HepG2 (cell line): ENCODE data around the gene DDX31. TPM values are rescaled to one million over a fixed set of nuclear protein-coding genes. Genes with fewer than 3 reads are reported as not detected.

Experiments used
- ATAC-seq: fragments of 200-7000 bp; cut with Tn5 transposase; 3 replicates; pipeline ENCODE4 v1.9.1; 2020; ENCODE audit warnings: mild to moderate bottlenecking, moderate library complexity
- BruUV-seq: library from RNA; stranded (reverse); fragments of 400-500 nt; replicated peaks from 2 replicates; lab custom pipeline; 2021; lab: Mats Ljungman, UMichigan
- CTCF ChIA-PET: fragments of 300-600 bp; formaldehyde crosslinking; extraction: SDS; loops from one replicate; lab custom pipeline; 2021; ENCODE audit warnings: low total read pairs, inconsistent platforms, low intra/inter-chr PET ratio; lab: Yijun Ruan, JAX
- POLR2A ChIA-PET: fragments of 350-600 bp; sonication (Branson Sonifier 250); formaldehyde crosslinking; loops from one replicate; lab custom pipeline; 2020; ENCODE audit warnings: antibody characterized with exemption, inconsistent platforms; lab: Yijun Ruan, JAX
- DNase-seq: peaks from one replicate; pipeline ENCODE4 v3.0.0-alpha.2; 2015; ENCODE audit warnings: low spot score
- FAIRE-seq: peaks from 3 replicates; lab custom pipeline; 2011; peaks lifted over from hg19 to GRCh38; lab: Jason Lieb, UNC
- H2AFZ ChIP-seq: one replicate; pipeline ENCODE4 v1.6.1; 2011; ENCODE audit warnings: low read length, inconsistent platforms
- H3K27ac ChIP-seq: fragments of 300-600 bp; 3 replicates; pipeline ENCODE4 v1.8.0; 2011; ENCODE audit warnings: mixed run types, mild to moderate bottlenecking, mixed read lengths, low read length, inconsistent platforms; ENCODE audit not compliant: insufficient read depth; ENCODE audit errors: extremely low read length
- H3K27me3 ChIP-seq, 2 experiments: fragments of 200-600 bp in 1 of 2; 2 replicates in 1 of 2; 3 replicates in 1 of 2; pipeline versions ENCODE4 v1.6.0 to v1.8.0; 2011; ENCODE audit warnings: low read length in 2 of 2, mild to moderate bottlenecking in 2 of 2, moderate library complexity in 2 of 2, inconsistent platforms in 1 of 2; ENCODE audit not compliant: insufficient read depth in 2 of 2, control insufficient read depth in 1 of 2
- H3K36me3 ChIP-seq, 2 experiments: fragments of 200-600 bp in 1 of 2; replicated peaks in 1 of 2; 2 replicates in 1 of 2; 3 replicates in 1 of 2; pipeline versions ENCODE4 v1.5.1 to v1.8.0; 2011; ENCODE audit warnings: low read length in 2 of 2, inconsistent platforms in 1 of 2; ENCODE audit not compliant: insufficient read depth in 2 of 2, control insufficient read depth in 1 of 2
- H3K4me1 ChIP-seq: 2 replicates; pipeline ENCODE4 v1.5.1; 2012; ENCODE audit warnings: low read length, inconsistent platforms; ENCODE audit not compliant: insufficient read depth
- H3K4me2 ChIP-seq: 2 replicates; pipeline ENCODE4 v1.6.0; 2011; ENCODE audit warnings: low read depth, low read length, inconsistent platforms
- H3K4me3 ChIP-seq, 3 experiments: fragments of 200-600 bp in 1 of 3; sonication (generic), shearing (Covaris generic) in 1 of 3; replicated peaks in 1 of 3; 2 replicates each; pipeline ENCODE4 v1.5.1; 2011 to 2016; ENCODE audit warnings: low read length in 3 of 3, inconsistent platforms in 2 of 3, low read depth in 2 of 3, mild to moderate bottlenecking in 2 of 3, control low read depth in 1 of 3, mixed read lengths in 1 of 3; ENCODE audit not compliant: insufficient read depth in 1 of 3
- H3K79me2 ChIP-seq: one replicate; pipeline ENCODE4 v1.6.1; 2011; ENCODE audit warnings: low read length, inconsistent platforms; ENCODE audit not compliant: insufficient read depth
- H3K9ac ChIP-seq: 2 replicates; pipeline ENCODE4 v1.6.0; 2011; ENCODE audit warnings: mild to moderate bottlenecking, low read depth, low read length, inconsistent platforms; ENCODE audit not compliant: insufficient read depth
- H3K9me3 ChIP-seq: 2 replicates; pipeline ENCODE4 v1.5.1; 2012; ENCODE audit warnings: mild to moderate bottlenecking, low read length
- H4K20me1 ChIP-seq: 2 replicates; pipeline ENCODE4 v1.6.0; 2011; ENCODE audit warnings: inconsistent platforms, mild to moderate bottlenecking, low read length, moderate library complexity; ENCODE audit not compliant: insufficient read depth
- CREB3 ChIP-seq: sonication (generic); formaldehyde crosslinking; IDR thresholded peaks from 2 replicates; pipeline ENCODE4 v1.5.0; 2020; ENCODE audit warnings: missing genetic modification reagents
- GATA4 ChIP-seq: sonication (generic); IDR thresholded peaks from 2 replicates; pipeline ENCODE4 v1.6.1; 2016; ENCODE audit warnings: antibody characterized with exemption, low read depth, borderline replicate concordance
- ZBTB34 ChIP-seq: sonication (generic); formaldehyde crosslinking; IDR thresholded peaks from 2 replicates; pipeline ENCODE4 v1.8.0; 2022; ENCODE audit warnings: mild to moderate bottlenecking, missing genetic modification reagents
- ZNF160 ChIP-seq: sonication (generic); formaldehyde crosslinking; IDR thresholded peaks from 2 replicates; pipeline ENCODE4 v1.8.0; 2022; ENCODE audit warnings: mild to moderate bottlenecking, inconsistent platforms, missing genetic modification reagents
- WGBS: methylation state at CpG from one replicate; pipeline ENCODE4 v1.1.6; 2017; ENCODE audit warnings: low lambda C conversion rate; 5-methylcytosine and 5-hydroxymethylcytosine counted together
- in situ Hi-C: cut with HindIII; loops from 2 replicates; pipeline ENCODE4 v1.10.0; 2017; ENCODE audit warnings: low pct_unique_long_range_greater_than_20kb; ENCODE audit not compliant: extremely low pct_ligation_motif_present
- intact Hi-C: fragments of 100-400 bp; cut with micrococcal nuclease; formaldehyde crosslinking; loops from one replicate; pipeline ENCODE4 v1.10.0; 2022; ENCODE audit not compliant: unreplicated experiment
- polyA plus RNA-seq, 8 experiments: library from polyadenylated mRNA; depleted of rRNA in 3 of 8; stranded (reverse) in 7 of 8; unstranded in 1 of 8; fragments of >200 nt; fragmentation: Illumina TruSeq in 4 of 8; extraction: Trizol in 4 of 8; gene quantifications; 2 replicates each; pipeline versions ENCODE4 v1.2.1 to v1.2.3, GENCODE V29; 2011 to 2016; ENCODE audit warnings: low read depth in 4 of 8, missing spikeins in 1 of 8, mixed read lengths in 1 of 8; ENCODE audit not compliant: insufficient read depth in 1 of 8
- total RNA-seq, 5 experiments: library from RNA; depleted of rRNA; stranded (reverse); fragments of >200 nt; fragmentation: Illumina TruSeq; extraction: Trizol; gene quantifications; 2 replicates each; pipeline ENCODE4 v1.2.3, GENCODE V29; 2016; ENCODE audit warnings: low read depth in 1 of 5
- TF ChIP-seq, protein P1 (sequence below): IDR thresholded peaks from 2 replicates; pipeline ENCODE4 v1.6.1; 2016; ENCODE audit warnings: low read depth
- TF ChIP-seq, protein P2 (sequence below), 2 experiments: IDR thresholded peaks; 2 replicates each; pipeline ENCODE4 v1.6.1; 2011 to 2012; ENCODE audit warnings: low read length in 2 of 2, borderline replicate concordance in 1 of 2, low read depth in 1 of 2, mild to moderate bottlenecking in 1 of 2, moderate library complexity in 1 of 2

DDX31 gene
- total and polyA plus RNA-seq, 2 of the 13 experiments (the other 11 are each of a cell fraction or from before 2014, with no cell fraction given), result 11.4 to 16.3 TPM

DNA sequence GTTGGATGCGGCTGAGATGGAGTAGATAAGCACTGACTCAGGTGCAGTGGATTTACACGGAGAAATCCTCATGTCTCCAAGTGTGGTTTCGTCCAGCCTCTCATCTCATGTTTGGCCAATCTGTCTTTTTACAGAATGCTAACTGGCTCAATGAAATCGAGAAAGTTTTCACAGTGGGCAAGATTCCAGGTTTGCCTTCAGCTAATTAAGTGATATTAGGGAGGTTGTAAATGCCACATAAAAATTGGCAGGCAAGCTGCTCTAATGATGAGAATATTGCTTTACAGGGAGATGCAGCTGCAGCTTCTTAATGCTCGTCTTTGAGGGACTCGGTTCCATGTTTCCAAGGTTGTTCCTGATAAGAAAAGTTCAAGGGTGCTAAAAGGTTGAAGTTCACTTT, 63.7 kb downstream of the DDX31 start:
- ChIA-PET POLR2A (no interaction called here), CTCF (no interaction called here)
- no peak for DNase-seq
- Histone ChIP-seq H2AFZ (no peak overlapping the region), H4K20me1 (no peaks in the 10 kb centered on the region), H3K4me3 (no peak overlapping the region), H3K4me2 (no peak overlapping the region), H3K36me3 (peaks cover 13 to 77% of the 10 kb centered on the region in 2 experiments; a peak in 4 of 5 replicates), H3K79me2 (no peaks in the 10 kb centered on the region), H3K9me3 (no peaks in the 10 kb centered on the region), H3K4me1 (no peaks in the 10 kb centered on the region), H3K27me3 (no peaks in the 10 kb centered on the region), H3K27ac (no peak overlapping the region), H3K9ac (no peak overlapping the region)
- FAIRE-seq, result no peak
- ATAC-seq, result no peak
- in situ Hi-C loops (no loop called here), intact Hi-C loops (no loop called here)
- 94% methylated on average over 6 of the region's 6 CpGs for WGBS
- no TSS peak for BruUV-seq
- TF ChIP-seq ZBTB34 (CRISPR knock-in tag), result no peak
- TF ChIP-seq, protein P1, sequence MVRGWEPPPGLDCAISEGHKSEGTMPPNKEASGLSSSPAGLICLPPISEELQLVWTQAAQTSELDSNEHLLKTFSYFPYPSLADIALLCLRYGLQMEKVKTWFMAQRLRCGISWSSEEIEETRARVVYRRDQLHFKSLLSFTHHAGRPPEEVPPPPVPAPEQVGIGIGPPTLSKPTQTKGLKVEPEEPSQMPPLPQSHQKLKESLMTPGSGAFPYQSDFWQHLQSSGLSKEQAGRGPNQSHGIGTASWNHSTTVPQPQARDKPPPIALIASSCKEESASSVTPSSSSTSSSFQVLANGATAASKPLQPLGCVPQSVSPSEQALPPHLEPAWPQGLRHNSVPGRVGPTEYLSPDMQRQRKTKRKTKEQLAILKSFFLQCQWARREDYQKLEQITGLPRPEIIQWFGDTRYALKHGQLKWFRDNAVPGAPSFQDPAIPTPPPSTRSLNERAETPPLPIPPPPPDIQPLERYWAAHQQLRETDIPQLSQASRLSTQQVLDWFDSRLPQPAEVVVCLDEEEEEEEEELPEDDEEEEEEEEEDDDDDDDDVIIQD (CRISPR knock-in tag), result no peak
- TF ChIP-seq, protein P2, sequence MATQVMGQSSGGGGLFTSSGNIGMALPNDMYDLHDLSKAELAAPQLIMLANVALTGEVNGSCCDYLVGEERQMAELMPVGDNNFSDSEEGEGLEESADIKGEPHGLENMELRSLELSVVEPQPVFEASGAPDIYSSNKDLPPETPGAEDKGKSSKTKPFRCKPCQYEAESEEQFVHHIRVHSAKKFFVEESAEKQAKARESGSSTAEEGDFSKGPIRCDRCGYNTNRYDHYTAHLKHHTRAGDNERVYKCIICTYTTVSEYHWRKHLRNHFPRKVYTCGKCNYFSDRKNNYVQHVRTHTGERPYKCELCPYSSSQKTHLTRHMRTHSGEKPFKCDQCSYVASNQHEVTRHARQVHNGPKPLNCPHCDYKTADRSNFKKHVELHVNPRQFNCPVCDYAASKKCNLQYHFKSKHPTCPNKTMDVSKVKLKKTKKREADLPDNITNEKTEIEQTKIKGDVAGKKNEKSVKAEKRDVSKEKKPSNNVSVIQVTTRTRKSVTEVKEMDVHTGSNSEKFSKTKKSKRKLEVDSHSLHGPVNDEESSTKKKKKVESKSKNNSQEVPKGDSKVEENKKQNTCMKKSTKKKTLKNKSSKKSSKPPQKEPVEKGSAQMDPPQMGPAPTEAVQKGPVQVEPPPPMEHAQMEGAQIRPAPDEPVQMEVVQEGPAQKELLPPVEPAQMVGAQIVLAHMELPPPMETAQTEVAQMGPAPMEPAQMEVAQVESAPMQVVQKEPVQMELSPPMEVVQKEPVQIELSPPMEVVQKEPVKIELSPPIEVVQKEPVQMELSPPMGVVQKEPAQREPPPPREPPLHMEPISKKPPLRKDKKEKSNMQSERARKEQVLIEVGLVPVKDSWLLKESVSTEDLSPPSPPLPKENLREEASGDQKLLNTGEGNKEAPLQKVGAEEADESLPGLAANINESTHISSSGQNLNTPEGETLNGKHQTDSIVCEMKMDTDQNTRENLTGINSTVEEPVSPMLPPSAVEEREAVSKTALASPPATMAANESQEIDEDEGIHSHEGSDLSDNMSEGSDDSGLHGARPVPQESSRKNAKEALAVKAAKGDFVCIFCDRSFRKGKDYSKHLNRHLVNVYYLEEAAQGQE (IDR thresholded peaks at IDR 0.05; ENCODE audit: borderline replicate concordance in 1 of 2, low read depth in 1 of 2, low read length in 2 of 2), result no peak
- no peak for TF ChIP-seq CREB3 (CRISPR knock-in tag)
- no peak for TF ChIP-seq GATA4
- no peak for TF ChIP-seq ZNF160
